NCI-H1417 (cell line): Measurements from ENCODE around the gene IGFBP6.
"Not testable (repeated sequence)": the region's sequence is repeated elsewhere in the genome, so short reads cannot be mapped to it uniquely, and the experiment has no call there.

Experiments used
- DNase-seq, 3 experiments: peaks; one replicate each; lab custom pipeline; 2025; lab: John Stamatoyannopoulos, UW

Gene IGFBP6

GRCh38 chr12:53070877-53071492 is 26.5 kb upstream of the IGFBP6 start:
- DNase-seq: no peak

- DNase-seq: peak in 2 of 3 experiments; percentile 22 to 69
Observed at GRCh38 chr12:53071591-53072551, 25.6 kb upstream of the IGFBP6 start.

GRCh38 chr12:53073881-53074280 is 23.6 kb upstream of the IGFBP6 start:
- no peak for DNase-seq

- no peak for DNase-seq
Observed at GRCh38 chr12:53074283-53074998, 23.0 kb upstream of the IGFBP6 start.

GRCh38 chr12:53074999-53075370 is 22.5 kb upstream of the IGFBP6 start:
- DNase-seq: no peak

GRCh38 chr12:53076461-53076860 is 21.0 kb upstream of the IGFBP6 start:
- DNase-seq: no peak

GRCh38 chr12:53077030-53077429 is 20.4 kb upstream of the IGFBP6 start:
- no peak for DNase-seq

- peak in 1 of 3 experiments; percentile 58 for DNase-seq
Observed at GRCh38 chr12:53078425-53079225, 18.8 kb upstream of the IGFBP6 start.

GRCh38 chr12:53079226-53080117 is 18.0 kb upstream of the IGFBP6 start, which contains the start of gene SPRYD3:
SPRYD3 (minus strand) TSS chr12:53079390; CDS start chr12:53079333, 57 bp downstream.
- DNase-seq: peak; percentile 97 to 100 (median 99)

GRCh38 chr12:53082637-53083175 is 14.8 kb upstream of the IGFBP6 start:
- DNase-seq: no peak

GRCh38 chr12:53086361-53086760 is 11.1 kb upstream of the IGFBP6 start:
- no peak for DNase-seq

GRCh38 chr12:53090105-53090504 is 7.4 kb upstream of the IGFBP6 start:
- no peak for DNase-seq

GRCh38 chr12:53090554-53090953 is 6.9 kb upstream of the IGFBP6 start:
- DNase-seq: no peak

GRCh38 chr12:53091756-53092155 is 5.7 kb upstream of the IGFBP6 start:
- DNase-seq: no peak

GRCh38 chr12:53093777-53094393 is 3.6 kb upstream of the IGFBP6 start:
- no peak for DNase-seq

- DNase-seq: no peak
Observed at GRCh38 chr12:53094394-53094787, 3.1 kb upstream of the IGFBP6 start.

- DNase-seq: not testable (repeated sequence)
Observed at GRCh38 chr12:53094796-53095595, 2.5 kb upstream of the IGFBP6 start.

- DNase-seq: not testable (repeated sequence)
Observed at GRCh38 chr12:53095596-53095895, 1.9 kb upstream of the IGFBP6 start.

- DNase-seq: no peak
Observed at GRCh38 chr12:53096089-53096741, 1.3 kb upstream of the IGFBP6 start.
